C1 segment of cervical spinal cord (tissue), 14 donors: Measurements from ENCODE around the gene SAXO1.
"Not testable (repeated sequence)": the region's sequence is repeated elsewhere in the genome, so short reads cannot be mapped to it uniquely, and the experiment has no call there.

Experiments used
- DNase-seq, 14 donors: peaks; one replicate each; lab custom pipeline; 2025; lab: John Stamatoyannopoulos, UW

The SAXO1 gene

DNA sequence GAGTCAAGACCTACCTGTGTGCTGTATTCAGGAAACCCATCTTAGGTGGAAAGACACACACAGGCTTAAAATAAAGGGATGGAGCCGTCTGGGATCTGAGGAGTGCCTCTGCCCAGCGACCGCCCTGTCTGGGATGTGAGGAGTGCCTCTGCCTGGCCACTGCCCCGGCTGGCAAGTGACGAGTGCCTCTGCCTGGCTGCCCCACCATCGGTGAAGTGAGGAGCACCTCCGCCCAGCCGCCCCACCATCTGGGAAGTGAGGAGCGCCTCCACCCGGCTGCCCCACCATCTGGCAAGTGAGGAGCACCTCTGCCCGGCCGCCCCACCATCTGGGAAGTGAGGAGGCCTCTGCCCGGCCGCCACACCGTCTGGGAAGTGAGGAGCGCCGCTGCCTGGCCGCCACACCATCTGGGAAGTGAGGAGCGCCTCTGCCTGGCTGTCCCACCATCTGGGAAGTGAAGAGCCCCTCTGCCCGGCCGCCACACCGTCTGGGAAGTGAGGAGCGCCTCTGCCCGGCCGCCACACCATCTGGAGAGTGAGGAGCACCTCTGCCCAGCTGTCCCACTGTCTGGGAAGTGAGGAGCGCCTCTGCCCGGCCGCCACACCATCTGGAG is 33.7 kb downstream of the SAXO1 start:
- no peak for DNase-seq

DNA sequence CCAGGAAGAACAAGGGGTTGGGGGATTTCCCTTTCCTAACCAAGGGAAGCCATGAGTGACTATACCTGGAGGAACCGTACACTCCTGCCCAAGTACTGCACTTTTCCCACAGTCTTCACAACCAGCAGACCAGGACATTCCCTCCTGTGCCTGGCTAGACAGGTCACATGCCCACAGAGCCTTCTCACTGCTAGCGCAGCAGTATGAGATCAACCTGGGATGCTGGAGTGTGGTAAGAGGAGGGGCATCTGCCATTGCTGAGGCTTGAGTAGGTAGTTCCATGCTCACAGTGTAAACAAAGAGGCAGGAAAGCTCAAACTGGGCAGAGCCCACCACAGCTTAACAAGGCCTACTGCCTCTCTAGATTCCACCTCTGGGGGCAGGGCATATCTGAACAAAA is 35.9 kb downstream of the SAXO1 start:
- no peak for DNase-seq

DNA sequence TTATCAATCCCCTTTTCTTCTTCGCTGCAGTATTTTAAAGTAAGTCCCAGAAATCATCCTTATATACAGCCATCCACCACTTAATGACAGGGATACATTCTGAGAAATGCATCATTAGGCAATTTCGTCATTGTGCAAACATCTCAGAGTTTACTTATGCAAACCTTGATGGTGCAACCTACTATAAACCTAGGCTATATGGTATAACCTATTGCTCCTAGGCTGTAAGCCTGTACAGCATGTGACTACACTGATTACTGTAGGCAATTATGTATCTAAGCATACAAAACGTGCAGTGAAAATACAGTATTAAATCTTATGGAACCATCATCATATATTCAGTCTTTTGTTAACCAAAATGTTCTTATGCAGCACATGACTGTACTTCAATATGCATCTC is 36.8 kb downstream of the SAXO1 start:
- DNase-seq: no peak

DNA sequence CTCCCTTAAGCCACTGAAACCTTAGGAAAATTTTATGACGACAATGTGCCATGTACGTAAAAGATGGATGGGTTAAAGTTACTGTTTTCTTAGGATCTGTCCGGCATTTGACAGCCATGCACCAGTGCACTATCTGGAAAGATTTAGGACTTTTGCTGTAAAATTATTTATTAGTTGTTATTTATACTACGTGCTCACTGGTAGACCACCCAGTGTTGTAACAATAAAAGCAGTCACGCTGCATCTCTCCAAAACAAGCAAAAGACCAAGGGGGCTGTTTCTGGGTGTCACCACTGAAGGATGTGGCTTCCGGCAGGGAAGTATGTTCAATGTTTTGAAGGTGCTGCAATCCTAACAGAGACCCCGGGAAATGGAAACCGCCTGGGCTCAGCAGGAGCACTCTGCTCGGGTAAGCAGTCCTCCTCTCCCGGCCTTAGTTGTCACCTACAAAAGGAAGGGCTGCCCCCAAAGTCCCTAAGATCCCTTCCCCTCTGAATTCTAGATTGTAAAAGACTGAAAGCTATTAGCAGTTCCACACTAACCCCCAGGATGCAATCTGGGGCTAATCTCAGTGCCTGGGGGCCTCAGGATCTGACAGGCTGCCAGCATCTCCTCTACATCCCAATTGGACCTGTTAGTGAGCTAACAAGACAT is 38.6 kb downstream of the SAXO1 start:
- DNase-seq: no peak

DNA sequence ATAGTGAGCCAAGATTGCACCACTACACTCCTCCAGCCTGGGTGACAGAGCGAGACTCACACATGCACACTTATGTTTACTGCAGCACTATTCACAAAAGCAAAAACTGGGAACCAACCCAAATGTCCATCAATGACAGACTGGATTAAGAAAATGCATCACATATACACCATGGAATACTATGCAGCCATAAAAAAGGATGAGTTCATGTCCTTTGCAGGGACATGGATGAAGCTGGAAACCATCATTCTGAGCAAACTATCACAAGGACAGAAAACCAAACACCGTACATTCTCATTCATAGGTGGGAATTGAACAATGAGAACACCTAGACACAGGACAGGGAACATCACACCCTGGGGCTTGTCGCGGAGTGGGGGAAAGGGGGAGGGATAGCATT is 41.8 kb downstream of the SAXO1 start:
- DNase-seq: not testable (repeated sequence)

DNA sequence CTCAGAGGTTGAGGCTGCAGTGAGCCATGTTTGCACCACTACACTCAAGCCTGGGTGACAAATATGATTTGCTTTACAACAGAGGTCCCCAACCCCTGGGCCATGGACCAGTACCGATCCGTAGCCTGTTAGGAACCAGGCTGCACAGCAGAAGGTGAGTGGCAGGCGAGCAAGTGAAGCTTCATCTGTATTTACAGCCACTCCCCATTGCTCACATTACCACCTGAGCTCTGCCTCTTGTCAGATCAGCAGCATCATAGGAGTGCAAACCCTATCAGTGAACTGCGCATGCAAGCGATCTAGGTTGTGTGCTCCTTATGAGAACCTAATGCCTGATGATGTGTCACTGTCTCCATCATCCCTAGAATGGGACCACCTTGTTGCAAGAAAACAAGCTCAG is 42.5 kb downstream of the SAXO1 start:
- DNase-seq: no peak

DNA sequence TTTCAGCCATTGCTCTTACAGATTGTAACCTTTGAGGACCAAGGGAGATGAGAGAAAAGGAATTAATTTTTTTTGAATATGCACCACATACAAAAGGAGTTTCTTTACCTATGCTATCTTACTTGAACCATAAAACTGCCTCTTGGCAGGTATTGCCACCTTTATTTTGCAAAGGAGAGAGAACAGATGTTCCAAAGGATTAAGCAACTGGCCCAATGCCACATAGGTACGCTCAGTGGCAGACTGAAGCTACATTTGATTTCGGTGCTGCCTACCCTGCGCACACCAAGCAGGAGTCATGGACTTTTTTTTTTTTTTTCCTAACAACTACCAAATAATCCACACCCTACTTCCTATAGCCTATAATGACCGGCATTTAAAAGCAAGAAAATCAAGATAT is 43.1 kb downstream of the SAXO1 start:
- no peak for DNase-seq

DNA sequence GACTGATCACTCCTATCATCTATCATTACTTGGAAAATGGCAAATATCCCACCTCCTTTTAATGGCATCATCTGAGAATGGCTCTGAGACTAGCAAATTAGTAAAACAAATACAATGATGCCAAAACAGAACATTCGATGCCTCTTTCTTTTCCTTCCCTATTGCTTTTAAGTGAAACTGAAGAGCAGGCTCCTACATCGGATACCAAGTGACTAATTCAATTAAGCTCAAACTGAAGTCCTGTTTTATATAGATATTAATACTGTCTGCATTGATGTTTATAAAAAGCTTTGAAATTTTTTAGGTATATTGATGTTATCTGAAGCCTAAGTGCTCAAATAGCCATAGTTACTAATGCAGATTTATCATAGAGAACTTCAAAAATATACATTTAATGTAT is 43.9 kb downstream of the SAXO1 start:
- no peak for DNase-seq

DNA sequence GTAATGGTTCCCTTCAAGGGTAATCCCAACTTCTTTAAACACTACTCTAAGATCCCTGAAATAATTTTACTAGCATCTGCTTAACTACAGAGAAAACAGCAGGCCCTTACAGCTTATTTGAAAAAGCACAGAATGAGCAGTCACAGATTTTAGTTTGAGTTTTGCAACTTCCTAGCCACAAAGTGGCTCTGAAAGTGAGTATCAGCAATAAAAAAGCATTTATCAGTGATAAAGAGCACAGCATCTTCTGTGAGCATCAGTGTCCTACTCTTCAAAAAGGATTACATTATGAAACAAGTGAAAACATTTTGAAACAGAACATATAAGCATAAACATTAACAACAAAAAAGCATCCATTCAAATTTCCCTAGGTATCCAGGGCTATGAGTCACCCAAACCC is 45.0 kb downstream of the SAXO1 start:
- DNase-seq: no peak

DNA sequence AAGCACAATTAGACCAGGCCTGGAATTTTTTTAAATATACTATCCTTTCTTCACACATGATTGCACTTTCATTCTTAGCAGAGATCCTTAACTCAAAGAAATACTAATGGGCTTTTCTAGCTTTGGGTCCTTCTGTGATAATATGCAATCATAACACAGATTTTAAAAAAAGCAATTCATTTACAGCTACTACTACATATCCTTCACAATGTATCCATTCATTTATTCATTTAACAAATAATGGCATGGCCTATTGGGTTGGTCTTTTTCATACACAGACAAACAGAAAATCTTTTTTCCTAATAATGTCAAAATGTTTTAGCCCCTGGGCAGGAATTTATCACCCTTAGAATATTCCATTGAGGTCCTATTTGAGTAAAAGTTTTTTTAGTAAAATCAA is 47.0 kb downstream of the SAXO1 start:
- DNase-seq: no peak

DNA sequence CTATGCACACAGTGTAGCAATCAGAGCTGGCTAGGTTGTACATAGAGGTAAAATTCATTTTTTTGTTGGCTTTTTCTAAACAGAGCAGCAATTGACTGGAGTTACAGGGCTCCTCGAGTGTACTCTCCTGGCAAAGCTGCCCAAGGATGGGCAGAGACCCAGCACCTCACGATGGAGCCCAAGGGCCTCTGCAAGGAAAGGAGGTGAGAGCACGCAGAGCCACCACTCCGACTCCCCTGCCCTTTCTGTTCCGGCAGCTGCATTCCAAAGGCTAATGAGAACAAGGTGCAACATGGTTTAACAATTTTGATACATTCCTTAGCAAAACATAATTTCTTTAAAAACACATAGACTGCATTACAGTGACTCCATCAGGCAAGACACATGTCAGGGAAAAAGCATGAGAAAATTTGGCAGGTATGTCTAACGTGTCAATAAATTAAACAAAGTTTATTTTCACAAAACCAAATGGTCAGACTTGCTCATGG is 47.5 kb downstream of the SAXO1 start:
- DNase-seq: no peak

DNA sequence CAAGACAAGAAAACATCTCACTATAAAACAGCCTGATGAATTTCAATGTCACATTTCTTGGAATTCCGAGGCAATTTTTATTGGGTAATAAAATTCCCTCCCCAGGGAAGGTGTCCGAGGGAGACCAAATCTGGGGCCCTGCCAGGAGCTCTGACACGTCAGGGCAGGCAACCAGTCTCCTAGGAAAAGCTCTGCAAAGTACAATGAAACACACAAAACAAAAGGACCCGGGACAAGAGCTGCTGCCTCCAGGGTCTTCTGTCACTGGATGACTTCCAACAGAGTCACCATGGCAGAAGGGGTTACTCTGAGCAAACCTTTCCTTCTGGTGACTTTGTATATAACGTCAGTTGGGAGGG is 50.8 kb downstream of the SAXO1 start:
- DNase-seq: peak in 5 of 14 donors; percentile 7 to 45 (median 10)

DNA sequence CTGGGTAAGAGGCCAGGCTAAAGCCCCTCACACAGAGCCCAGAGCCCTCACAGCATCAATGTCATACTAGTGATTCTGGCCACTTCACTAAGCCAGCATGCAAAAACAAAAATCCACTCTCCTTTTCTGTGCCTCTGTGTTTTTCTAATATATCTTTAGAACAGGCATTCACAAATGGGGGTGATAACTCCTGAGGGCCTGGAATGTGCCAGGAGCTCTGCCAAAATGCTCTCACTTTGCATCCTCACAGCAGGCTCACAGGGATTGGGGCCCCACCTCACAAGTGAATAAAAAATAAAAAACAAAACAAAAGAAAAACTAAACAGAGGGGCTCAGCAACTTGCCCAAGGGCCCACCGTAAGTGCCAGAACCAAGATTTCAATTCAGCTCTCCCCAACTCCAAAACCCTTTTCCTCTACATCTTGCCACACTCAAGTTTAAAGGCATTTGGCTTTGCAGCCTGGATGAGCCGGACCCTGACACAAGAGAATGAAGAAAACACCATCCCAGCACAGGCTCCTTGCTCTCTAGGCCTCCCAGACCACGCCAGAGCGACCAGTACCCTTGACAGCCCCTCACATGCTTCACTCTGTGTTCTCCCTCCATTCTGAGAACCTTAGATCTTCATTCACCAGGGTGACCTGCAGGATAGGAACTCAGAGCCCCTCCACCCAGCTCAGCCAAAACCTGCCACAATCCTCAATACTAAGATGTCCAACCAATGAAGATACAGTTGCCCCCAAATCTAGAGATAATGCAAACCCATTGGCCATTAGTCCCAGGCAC is 51.3 kb downstream of the SAXO1 start:
- DNase-seq: no peak

DNA sequence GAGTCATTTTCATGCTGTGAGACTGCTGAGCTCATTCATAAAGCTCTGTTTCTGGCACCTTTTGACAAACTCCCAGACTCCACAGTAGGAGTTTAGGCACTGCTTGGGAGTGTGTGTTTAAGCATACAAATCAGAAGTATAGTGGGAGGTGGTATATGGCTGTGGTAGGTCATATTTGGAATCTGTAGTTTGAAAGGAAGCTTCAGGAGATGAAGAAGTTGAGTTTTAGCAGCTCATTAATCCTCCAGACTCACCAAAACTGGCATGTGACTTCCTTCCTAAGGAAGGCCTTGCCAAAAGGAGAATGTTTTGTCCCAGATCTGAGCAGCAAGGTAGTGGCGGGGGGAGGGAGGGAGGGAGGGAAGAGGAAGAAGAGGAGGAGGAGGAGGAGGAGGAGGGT is 52.8 kb downstream of the SAXO1 start:
- DNase-seq: peak in 1 of 14 donors; percentile 6

DNA sequence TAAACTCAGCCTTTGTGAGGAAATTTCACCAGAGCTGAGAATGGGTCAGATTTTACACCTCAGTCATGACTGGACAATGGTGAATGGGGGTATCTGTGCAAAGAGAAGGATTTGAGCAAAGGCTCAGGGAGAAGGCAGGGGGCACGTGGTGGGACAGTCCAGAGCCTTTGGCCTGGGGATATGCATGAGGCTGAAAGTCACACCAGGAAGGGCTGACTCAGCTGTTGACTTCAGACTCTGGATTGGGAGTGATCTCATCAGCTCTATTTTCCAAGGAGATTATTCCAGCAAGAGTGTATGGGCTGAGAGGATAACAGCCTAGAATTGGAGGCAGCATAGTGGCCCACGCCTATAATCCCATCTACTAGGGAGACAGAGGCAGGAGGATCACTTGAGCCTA is 53.6 kb downstream of the SAXO1 start:
- DNase-seq: no peak

DNA sequence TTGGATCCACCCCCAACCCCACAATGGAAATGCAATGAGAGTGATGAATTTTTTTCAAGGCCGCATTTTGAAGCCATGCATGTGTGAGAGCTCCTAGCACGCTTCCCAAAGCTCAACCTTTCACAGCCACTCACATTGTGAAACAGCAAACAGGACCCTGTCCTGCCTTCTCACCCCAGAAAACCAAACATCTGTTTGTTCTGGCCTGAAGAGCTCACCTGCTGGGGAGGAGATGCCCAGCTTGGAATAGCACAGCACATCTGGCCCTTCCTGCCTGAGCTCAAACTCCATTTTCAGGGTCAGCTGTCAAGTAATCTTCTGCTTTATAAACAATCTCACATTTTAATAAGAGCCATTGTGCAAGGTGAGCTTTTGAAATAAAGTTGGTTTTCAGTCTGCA is 54.8 kb downstream of the SAXO1 start:
- DNase-seq: no peak

DNA sequence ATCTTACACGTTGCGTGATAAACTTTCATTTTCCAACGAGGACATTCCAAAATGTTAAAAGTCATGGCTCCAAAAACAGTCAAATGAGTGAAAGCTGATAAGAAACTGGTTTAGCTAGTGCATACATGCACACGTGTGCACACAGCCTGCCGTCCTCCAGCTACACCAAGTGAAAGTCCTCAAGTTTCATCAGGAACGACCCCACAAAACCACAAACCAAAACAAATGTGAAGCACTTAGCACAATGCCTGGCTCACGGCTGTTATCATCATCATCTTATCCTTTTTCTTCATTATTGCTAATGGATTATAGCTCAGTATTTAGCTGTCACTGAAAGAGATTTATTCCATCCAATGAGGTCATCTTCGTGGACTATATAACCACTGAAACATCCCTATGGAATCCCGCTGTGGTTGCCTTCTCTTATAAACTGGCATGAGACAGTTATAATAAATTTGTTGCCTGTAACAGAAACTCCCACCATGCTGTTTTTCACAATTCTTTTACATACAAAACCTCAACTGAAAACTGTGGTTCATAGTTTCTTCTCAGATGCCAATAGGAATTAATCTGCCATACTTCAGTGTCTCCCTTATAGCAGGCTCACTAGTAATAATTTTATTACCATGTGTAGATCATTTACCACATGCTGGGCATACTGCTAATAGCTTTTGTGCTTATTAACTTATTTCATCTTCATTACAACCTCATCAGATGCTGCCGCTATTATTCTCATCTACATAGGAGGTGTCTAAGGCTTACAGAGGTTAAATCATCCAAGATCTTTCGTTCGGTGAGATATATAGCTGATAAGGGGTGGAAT is 56.1 kb downstream of the SAXO1 start:
- no peak for DNase-seq

DNA sequence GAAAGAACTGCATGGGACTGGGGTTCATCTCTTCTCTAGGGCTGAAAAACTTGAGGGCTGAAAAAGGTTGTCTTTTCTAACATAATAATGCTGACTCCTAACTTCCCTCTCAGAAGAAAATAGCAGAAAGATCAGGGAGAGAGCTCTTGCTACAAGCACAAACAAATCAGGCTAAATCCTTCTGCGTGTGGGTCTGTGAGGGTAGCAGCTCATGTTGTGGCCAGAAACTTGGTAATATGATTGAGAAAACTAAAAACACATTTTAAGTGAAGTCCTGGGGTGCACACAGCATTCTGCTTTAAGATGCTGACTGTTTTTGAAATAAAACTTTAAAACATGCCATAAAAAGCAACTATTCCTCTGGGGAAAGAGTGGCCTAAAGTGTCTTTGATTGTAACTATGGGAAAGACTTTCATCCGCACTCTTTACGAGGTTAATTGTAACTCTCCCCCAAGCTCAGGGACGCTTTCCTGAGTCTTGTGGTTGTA is 56.7 kb downstream of the SAXO1 start:
- DNase-seq: no peak

DNA sequence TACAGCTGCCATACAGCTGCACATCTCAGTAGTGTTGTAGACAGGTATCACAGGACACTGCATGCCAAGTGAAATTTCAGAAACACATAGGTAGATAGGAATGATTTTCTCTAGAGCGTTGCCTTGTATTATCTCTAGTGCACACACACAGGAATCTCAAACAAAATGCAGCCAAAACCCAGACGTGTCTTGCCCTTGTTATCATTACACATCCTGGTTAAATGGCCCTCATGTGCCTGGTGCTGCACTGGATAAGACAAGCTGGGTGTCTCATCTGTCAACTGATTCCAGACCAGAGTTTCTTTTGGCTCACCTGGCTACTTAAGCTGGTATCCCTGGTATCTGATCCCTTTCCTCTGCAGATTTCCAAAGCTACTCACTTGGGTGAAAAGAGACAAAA is 59.7 kb downstream of the SAXO1 start:
- DNase-seq: no peak

DNA sequence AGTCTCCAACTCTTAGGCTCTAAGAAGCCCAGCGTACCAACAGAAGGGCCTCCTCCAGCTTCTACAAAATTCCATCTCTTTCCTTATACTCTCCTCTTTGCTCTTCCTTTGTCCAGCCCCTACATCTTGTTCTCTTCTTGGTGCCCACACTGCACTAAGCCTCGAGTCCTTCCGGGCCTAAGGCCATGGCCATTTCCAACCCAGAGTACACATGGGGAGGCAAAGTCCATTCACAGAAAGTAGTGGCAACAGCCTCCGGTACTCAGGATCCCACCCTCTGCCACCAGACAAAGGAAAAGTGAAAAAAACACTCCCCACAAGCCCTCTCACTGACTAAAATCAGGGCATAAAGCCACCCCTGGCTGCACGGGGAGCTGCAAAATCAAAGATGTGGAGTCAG is 60.3 kb downstream of the SAXO1 start:
- no peak for DNase-seq

DNA sequence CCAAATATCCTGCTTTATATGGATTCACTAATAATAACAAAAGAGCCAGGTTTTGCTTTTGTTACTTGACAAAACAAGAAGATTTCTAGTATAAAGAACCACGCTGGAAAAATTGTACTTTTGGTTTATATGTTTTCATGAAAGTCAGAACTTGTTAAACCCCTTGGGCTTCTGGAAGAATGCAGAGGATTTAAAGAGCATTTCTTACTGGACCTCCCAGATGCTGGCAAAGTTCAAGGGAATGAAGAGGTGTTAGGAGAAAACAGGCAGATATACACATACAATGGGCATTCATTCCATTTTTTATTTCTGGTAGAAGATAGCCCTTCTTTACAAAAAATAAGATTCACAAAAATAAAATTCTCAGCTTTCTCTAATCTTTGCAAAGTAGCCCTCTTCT is 61.1 kb downstream of the SAXO1 start:
- no peak for DNase-seq

DNA sequence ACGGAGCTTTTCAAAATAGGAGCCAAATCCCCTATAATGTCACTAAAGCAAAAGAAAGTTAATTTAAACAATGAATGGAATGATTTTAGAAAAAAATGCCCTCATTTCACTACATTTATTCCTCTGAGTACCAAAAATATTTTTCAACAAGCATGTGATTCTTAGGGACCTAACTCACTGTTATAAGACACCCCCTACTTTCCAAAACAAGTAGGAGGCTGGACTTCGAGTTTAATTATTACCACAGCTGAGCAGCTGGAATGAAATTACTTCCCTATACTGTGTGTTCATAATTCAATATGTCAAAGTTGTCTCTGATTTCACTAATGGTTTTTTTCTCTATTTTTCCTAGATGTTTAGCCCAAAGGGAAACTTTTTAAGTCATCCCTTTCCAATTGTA is 61.6 kb downstream of the SAXO1 start:
- no peak for DNase-seq
